ENCODE measurements around the gene PALLD.
"Not testable (repeated sequence)": the region's sequence is repeated elsewhere in the genome, so short reads cannot be mapped to it uniquely, and the experiment has no call there.

PALLD gene

GRCh38 chr4:168777277-168777965 lies 280.6 kb downstream of the PALLD start:
- no peak for DNase-seq

GRCh38 chr4:168781341-168781740 lies 284.5 kb downstream of the PALLD start:
- no peak for DNase-seq

GRCh38 chr4:168781926-168782325 lies 285.1 kb downstream of the PALLD start:
- DNase-seq = no peak

GRCh38 chr4:168782439-168782838 lies 285.6 kb downstream of the PALLD start:
- no peak for DNase-seq

- DNase-seq = no peak
Observed at GRCh38 chr4:168784786-168785461, 288.1 kb downstream of the PALLD start.

- no peak for DNase-seq
Observed at GRCh38 chr4:168787334-168787733, 290.5 kb downstream of the PALLD start.

GRCh38 chr4:168787801-168788595 lies 291.1 kb downstream of the PALLD start:
- DNase-seq = no peak

GRCh38 chr4:168790898-168791297 lies 294.0 kb downstream of the PALLD start:
- DNase-seq = no peak

- DNase-seq = no peak
Observed at GRCh38 chr4:168791376-168791775, 294.5 kb downstream of the PALLD start.

GRCh38 chr4:168793542-168793941 lies 296.7 kb downstream of the PALLD start:
- no peak for DNase-seq

GRCh38 chr4:168794092-168794707 lies 297.3 kb downstream of the PALLD start:
- no peak for DNase-seq

- DNase-seq = no peak
Observed at GRCh38 chr4:168794881-168795280, 298.0 kb downstream of the PALLD start.

GRCh38 chr4:168795346-168795745 lies 298.5 kb downstream of the PALLD start:
- no peak for DNase-seq

GRCh38 chr4:168796362-168797106 lies 299.7 kb downstream of the PALLD start:
- DNase-seq = no peak

- DNase-seq = no peak
Observed at GRCh38 chr4:168797194-168797593, 300.3 kb downstream of the PALLD start.

- no peak for DNase-seq
Observed at GRCh38 chr4:168797738-168798375, 301.0 kb downstream of the PALLD start.

GRCh38 chr4:168800926-168801325 lies 304.1 kb downstream of the PALLD start:
- no peak for DNase-seq

- DNase-seq = no peak
Observed at GRCh38 chr4:168802222-168802621, 305.4 kb downstream of the PALLD start.

GRCh38 chr4:168803052-168803451 lies 306.2 kb downstream of the PALLD start:
- not testable (repeated sequence) for DNase-seq

- DNase-seq = no peak
Observed at GRCh38 chr4:168803732-168804131, 306.9 kb downstream of the PALLD start.

GRCh38 chr4:168804146-168804545 lies 307.3 kb downstream of the PALLD start:
- no peak for DNase-seq

- DNase-seq = no peak
Observed at GRCh38 chr4:168805341-168805740, 308.5 kb downstream of the PALLD start.
